K562 treated with DMSO at 1 percent for 12 hours (cell line): Measurements from ENCODE around the gene NAP1L3. TPM values are rescaled to one million over a fixed set of nuclear protein-coding genes. Genes with fewer than 3 reads are reported as not detected.

Experiments
- total RNA-seq: library from RNA; unstranded; fragments of 300-600 nt; gene quantifications from 2 replicates; pipeline ENCODE4 v1.2.3, GENCODE V29; 2022; ENCODE audit not compliant: insufficient read depth

Gene NAP1L3, protein sequence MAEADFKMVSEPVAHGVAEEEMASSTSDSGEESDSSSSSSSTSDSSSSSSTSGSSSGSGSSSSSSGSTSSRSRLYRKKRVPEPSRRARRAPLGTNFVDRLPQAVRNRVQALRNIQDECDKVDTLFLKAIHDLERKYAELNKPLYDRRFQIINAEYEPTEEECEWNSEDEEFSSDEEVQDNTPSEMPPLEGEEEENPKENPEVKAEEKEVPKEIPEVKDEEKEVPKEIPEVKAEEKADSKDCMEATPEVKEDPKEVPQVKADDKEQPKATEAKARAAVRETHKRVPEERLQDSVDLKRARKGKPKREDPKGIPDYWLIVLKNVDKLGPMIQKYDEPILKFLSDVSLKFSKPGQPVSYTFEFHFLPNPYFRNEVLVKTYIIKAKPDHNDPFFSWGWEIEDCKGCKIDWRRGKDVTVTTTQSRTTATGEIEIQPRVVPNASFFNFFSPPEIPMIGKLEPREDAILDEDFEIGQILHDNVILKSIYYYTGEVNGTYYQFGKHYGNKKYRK
- total RNA-seq: not detected in 2 replicates

DNA sequence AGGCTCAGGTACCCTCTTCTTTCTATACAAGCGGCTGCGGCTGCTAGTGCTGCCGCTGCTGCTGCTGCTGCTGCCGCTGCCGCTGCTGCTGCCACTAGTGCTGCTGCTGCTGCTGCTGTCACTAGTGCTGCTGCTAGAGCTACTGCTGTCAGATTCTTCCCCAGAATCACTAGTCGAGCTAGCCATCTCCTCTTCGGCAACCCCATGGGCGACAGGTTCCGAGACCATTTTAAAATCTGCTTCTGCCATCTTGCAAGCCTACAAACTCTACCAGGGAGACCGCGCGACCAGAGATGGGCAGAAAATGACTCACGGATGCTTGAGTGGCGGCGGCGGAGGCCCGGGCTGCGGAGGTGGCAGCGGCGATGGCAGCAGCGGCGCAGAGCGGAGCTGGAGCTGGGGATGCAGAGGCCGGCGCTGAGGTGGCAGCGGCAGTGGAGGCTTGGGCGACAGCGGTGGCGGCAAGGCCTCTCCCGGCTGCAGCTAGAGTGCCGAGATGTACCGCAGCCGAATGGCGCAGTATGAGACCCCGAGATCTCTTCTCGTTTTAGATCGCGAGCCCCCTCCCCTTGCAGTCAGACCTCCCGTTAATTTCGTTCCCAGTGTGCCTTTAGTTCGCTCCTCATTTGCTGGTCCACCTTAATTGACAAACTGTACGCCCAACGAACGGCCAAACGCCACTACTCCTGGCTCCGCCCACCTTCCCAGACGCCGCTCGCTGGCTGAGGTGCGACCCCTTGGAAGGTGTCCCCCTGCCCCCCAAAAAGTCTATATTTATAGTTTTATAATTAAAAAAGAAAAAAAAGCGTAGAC lies at the start of gene NAP1L3:
TSS of gene NAP1L3 (minus strand) at position 523 of the 813 bp plus-strand sequence. CDS start at position 249, 274 bp downstream.

DNA sequence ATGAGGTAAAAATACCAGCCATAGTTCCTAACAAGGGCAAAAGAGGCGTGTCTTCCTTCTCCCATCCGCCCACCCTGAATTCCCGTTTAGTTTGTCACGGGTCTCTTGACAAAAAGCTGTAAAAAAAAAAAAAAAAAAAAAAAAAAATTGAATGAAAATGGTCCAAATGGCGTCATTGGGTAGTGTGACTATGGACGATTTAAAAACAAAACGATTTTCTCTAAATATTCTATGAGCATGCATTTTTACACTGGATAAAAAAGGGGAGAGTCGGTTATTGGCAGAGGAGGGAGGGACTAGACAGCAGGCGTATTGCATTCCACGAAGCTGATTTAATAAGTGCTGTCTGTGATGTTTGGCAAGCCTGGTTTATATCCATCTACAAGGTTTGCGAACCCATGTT lies 492 bp upstream of the NAP1L3 start, which contains the start of gene FAM133A:
TSS of gene FAM133A (plus strand) at position 338 of the 403 bp plus-strand sequence. CDS start 35,214 bp downstream, outside the sequence.

Other genes starting within 250 kb of the NAP1L3 start
- 0.33 and 0.43 TPM in 2 replicates for gene FAM133A, start 628 bp upstream of the NAP1L3 start, total RNA-seq